Measurements from ENCODE around the gene LGALS4. TPM values are rescaled to one million over a fixed set of nuclear protein-coding genes. Genes with fewer than 3 reads are reported as not detected.
A peak's percentile ranks its signal among the peaks of the same experiment; 100 is the strongest.

LGALS4 gene
- polyA plus RNA-seq, 1 of the 3 experiments (the other 2 are of a cell fraction), result 0.21 TPM

- peak; percentile 67; the same call in 1 of the 2 replicates for TF ChIP-seq POLR2AphosphoS5 (IDR thresholded peaks at IDR 0.05; ENCODE audit: low read depth, low read length)
- no peak for TF ChIP-seq NRF1 (IDR thresholded peaks at IDR 0.05; ENCODE audit: low read depth, low read length)
- no peak for TF ChIP-seq FOSL2 (IDR thresholded peaks at IDR 0.05; ENCODE audit: borderline replicate concordance, low read depth)
- no peak for TF ChIP-seq JUND (IDR thresholded peaks at IDR 0.05)
- no peak for TF ChIP-seq TEAD4 (IDR thresholded peaks at IDR 0.05; ENCODE audit: borderline replicate concordance, insufficient read depth)
- peak; percentile 29; the same call in 1 of the 2 replicates for TF ChIP-seq CTCF (IDR thresholded peaks at IDR 0.05)
- TF ChIP-seq SMC3 (IDR thresholded peaks at IDR 0.05; ENCODE audit: low read depth, low read length), result no peak
- TF ChIP-seq MXI1 (IDR thresholded peaks at IDR 0.05; ENCODE audit: low read depth, low read length), result no peak
- TF ChIP-seq TAF1 (IDR thresholded peaks at IDR 0.05; ENCODE audit: borderline replicate concordance, low read depth, low read length), result peak; percentile 84; the same call in 1 of the 2 replicates
- no peak for TF ChIP-seq USF1 (IDR thresholded peaks at IDR 0.05; ENCODE audit: borderline replicate concordance, low read depth)
- TF ChIP-seq ELF1 (IDR thresholded peaks at IDR 0.05), result peak; percentile 42; the same call in 1 of the 2 replicates
- peak; percentile 97 for TF ChIP-seq CHD2 (IDR thresholded peaks at IDR 0.05; ENCODE audit: low read length, partially characterized antibody)
- TF ChIP-seq IRF3 (IDR thresholded peaks at IDR 0.05; ENCODE audit: low read depth, low read length), result peak; percentile 79
- no peak for TF ChIP-seq RXRA (IDR thresholded peaks at IDR 0.05; ENCODE audit: borderline replicate concordance, low read depth)
These were observed 37.2 kb upstream of the LGALS4 start, which contains the start of gene HNRNPL (continued) for GRCh38 chr19:38849860-38850435.

GRCh38 chr19:38849147-38849859 lies 36.6 kb upstream of the LGALS4 start:
- peaks cover 49% of the 10 kb centered on the region for H4K20me1 ChIP-seq (ENCODE audit: insufficient read depth)
- H3K9me3 ChIP-seq, result no peaks in the 10 kb centered on the region
- CTCF ChIA-PET, result interaction anchor here (0.7 to 2.6 kb wide), 4 partner anchors 11 to 81 kb away, joined by 3 to 6 read pairs (median 3); partner anchors contain the start of genes MRPS12 and SARS2
- H3K9ac ChIP-seq, result peak overlapping the region; percentile 100
- peaks cover 25% of the 10 kb centered on the region for H3F3A ChIP-seq (replicated peaks; ENCODE audit: insufficient read depth)
- peaks cover 56% of the 10 kb centered on the region for H3K79me2 ChIP-seq (ENCODE audit: insufficient read depth)
- DNase-seq, result peak; percentile 97
- H3K36me3 ChIP-seq (replicated peaks in 1 of 2; ENCODE audit: control insufficient read depth in 1 of 2, insufficient read depth in 2 of 2, low read length in 1 of 2), result peaks cover 30 to 39% of the 10 kb centered on the region in 2 experiments
- no peaks in the 10 kb centered on the region for H3K27me3 ChIP-seq (ENCODE audit: insufficient read depth)
- no peak overlapping the region for H2AFZ ChIP-seq (ENCODE audit: low read depth)
- 0% methylated on average over 23 of the region's 76 CpGs for WGBS (ENCODE audit: low lambda C conversion rate)
- peaks cover 18 to 30% of the 10 kb centered on the region in 2 experiments; a peak in 1 of 4 replicates for H3K4me1 ChIP-seq (ENCODE audit: control insufficient read depth in 1 of 2, insufficient read depth in 2 of 2, low read depth in 1 of 2, low read length in 1 of 2)
- H3K27ac ChIP-seq (ENCODE audit: low read depth in 2 of 2, low read length in 1 of 2), result peak overlapping the region; percentile 95 to 99
- POLR2A ChIA-PET, result interaction anchor here (0.5 to 2.2 kb wide), 7 partner anchors 11 to 91 kb away, joined by 3 to 9 read pairs (median 3); partner anchors contain the start of genes MRPS12 and SARS2
- H3K4me3 ChIP-seq (ENCODE audit: low read depth in 2 of 2, low read length in 1 of 2), result peak overlapping the region; percentile 67 to 87
- peak overlapping the region; percentile 97 for H3K4me2 ChIP-seq
- no peaks in the 10 kb centered on the region for H3K9me2 ChIP-seq
- 0 out of 2 replicates have a peak, but pooled peaks have one; percentile 4 for TF ChIP-seq RAD21 (IDR thresholded peaks at IDR 0.05; ENCODE audit: low read length)
- TF ChIP-seq PBX3 (IDR thresholded peaks at IDR 0.05), result no peak
- peak; percentile 17; the same call in 1 of the 2 replicates for TF ChIP-seq TAF1 (IDR thresholded peaks at IDR 0.05; ENCODE audit: borderline replicate concordance, low read depth, low read length)
- TF ChIP-seq TEAD4 (IDR thresholded peaks at IDR 0.05; ENCODE audit: borderline replicate concordance, insufficient read depth), result 0 out of 2 replicates have a peak, but pooled peaks have one; percentile 9
- TF ChIP-seq SIN3A (IDR thresholded peaks at IDR 0.05; ENCODE audit: borderline replicate concordance, low read depth, low read length), result peak; percentile 79; the same call in 1 of the 2 replicates
- peak; percentile 98 for TF ChIP-seq MXI1 (IDR thresholded peaks at IDR 0.05; ENCODE audit: low read depth, low read length)
- TF ChIP-seq RCOR1 (IDR thresholded peaks at IDR 0.05; ENCODE audit: low read length), result no peak
- TF ChIP-seq MAX (IDR thresholded peaks at IDR 0.05; ENCODE audit: low read depth), result peak; percentile 94
- no peak for TF ChIP-seq FOSL2 (IDR thresholded peaks at IDR 0.05; ENCODE audit: borderline replicate concordance, low read depth)
- peak; percentile 35; the same call in 1 of the 2 replicates for TF ChIP-seq USF1 (IDR thresholded peaks at IDR 0.05; ENCODE audit: borderline replicate concordance, low read depth)
- TF ChIP-seq NRF1 (IDR thresholded peaks at IDR 0.05; ENCODE audit: low read depth, low read length), result peak; percentile 98
- no peak for TF ChIP-seq SMC3 (IDR thresholded peaks at IDR 0.05; ENCODE audit: low read depth, low read length)
- no peak for TF ChIP-seq MEF2A (IDR thresholded peaks at IDR 0.05; ENCODE audit: borderline replicate concordance, low read depth)
- TF ChIP-seq CHD2 (IDR thresholded peaks at IDR 0.05; ENCODE audit: low read length, partially characterized antibody), result peak; percentile 92
- TF ChIP-seq EP300 (IDR thresholded peaks at IDR 0.05; ENCODE audit: borderline replicate concordance in 1 of 2, low read depth in 1 of 2, low read length in 1 of 2), result no peak
- peak; percentile 11; the same call in 1 of the 2 replicates for TF ChIP-seq TCF12 (IDR thresholded peaks at IDR 0.05)
